ENCODE measurements around the gene UPK3BL2.
A peak's percentile ranks its signal among the peaks of the same experiment; 100 is the strongest.
"Not testable (repeated sequence)": the region's sequence is repeated elsewhere in the genome, so short reads cannot be mapped to it uniquely, and the experiment has no call there.

UPK3BL2 gene

GRCh38 chr7:102490529-102491075 lies 52.9 kb downstream of the UPK3BL2 start:
- H3K9me3 Mint-ChIP-seq; H3K36me3 Mint-ChIP-seq (ENCODE audit: low read depth); H3K27ac Mint-ChIP-seq; H3K27me3 Mint-ChIP-seq; H3K4me3 Mint-ChIP-seq; H3K4me1 Mint-ChIP-seq (ENCODE audit: low read depth): not testable (repeated sequence)
- peak; percentile 67 for DNase-seq
